NCI-H2171 (cell line): Measurements from ENCODE around the gene SPAG5.

Experiments
- DNase-seq: peaks from one replicate; lab custom pipeline; 2025; lab: John Stamatoyannopoulos, UW

Gene SPAG5

DNA sequence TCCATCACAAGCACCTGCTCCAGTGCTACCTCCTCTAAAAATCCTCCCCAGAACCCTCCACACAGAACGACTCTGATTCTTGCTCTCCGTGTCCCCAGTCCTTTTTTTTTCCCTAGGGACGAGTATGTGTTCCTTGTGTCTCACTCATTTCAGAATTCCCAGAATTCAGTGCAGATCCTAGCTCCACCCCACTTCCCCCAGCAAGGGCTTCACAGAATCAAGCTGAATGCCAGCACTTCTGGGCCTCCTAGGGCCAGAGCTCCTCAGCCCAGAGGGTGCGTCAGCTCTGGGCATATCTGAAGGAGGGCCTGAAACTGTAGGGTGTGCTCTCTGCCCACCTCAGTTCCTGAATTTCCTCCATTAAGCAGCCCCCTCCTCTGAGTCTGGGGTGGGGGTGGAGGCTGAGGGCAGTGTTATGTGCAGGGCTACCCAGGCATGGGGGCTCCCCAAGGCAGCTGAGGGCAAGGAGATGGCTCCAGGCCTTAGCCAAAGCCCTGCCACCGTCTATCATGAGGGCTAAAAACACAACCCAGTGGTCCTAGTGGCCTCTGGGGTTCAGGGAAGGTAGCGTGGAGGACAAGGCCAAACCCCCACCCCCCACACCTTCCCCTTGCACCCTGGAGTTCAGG lies 52.9 kb downstream of the SPAG5 start:
- no peak for DNase-seq

DNA sequence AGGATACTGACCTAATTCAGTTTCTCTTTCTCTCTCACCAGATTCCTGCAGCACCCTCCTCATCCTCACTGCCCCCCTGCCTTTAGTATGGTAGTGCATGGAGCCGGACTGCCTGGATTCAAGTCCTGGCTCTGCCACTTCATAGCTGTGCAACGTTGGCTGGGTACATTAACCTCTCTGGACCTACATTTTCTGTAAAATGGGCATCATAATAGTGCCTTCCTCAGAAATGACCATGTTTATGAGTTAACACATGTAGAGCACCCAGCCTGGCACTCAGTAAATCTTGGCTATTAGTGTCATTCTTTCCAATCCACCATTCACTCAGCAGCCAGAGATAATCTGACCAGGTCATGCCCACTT lies 53.7 kb downstream of the SPAG5 start:
- no peak for DNase-seq

GRCh38 chr17:28544402-28545140 lies 54.3 kb downstream of the SPAG5 start:
- DNase-seq = no peak

DNA sequence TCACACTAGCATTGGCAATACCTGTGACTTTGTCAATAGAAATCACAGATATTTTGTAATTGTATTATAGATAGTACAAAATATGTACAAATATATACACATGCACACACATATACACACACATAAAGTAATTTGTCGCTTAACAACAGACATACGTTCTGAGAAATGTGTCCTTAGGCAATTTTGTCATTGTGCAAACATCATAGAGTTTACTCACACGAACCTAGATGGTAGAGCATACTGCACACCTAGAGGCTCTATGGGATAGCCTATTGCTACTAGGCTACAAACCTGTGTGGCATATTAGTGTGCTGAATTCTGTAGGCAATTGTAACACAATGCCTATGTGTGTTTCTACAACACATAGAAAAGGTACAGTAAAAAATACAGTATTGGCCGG lies 57.4 kb downstream of the SPAG5 start:
- no peak for DNase-seq

GRCh38 chr17:28540231-28540630 lies 58.6 kb downstream of the SPAG5 start:
- DNase-seq = no peak

DNA sequence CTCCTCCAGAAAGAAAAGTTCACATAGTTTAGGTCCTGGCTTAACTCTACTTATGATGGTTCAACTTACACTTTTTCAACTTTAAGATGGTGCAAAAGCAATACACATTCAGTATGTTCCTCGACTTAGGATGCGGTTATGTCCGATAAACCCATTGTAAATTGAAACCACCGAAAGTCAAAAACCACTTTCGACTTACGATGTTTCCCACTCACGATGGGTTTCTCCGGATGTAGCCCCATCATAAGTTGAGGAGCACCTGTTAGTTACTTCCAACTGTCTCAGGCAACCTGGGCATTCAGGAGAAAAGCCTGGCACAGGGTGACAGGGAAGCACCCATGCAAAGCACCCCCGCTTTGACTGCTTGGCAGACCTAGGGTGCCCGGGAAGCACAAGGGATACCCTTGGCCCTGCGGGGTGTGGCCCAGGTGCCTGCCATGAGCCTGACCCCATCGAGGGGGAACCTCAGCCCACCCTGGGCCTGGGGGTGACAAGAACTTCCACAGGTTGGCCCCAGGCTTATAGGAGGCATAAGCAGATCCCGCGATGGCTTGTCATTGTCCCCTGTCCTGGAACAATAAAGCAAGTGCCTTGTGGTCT lies 60.4 kb downstream of the SPAG5 start:
- no peak for DNase-seq

- no peak for DNase-seq
These were observed 61.6 kb downstream of the SPAG5 start for GRCh38 chr17:28537219-28537610.

GRCh38 chr17:28536532-28537218 lies 62.1 kb downstream of the SPAG5 start:
- DNase-seq = no peak

GRCh38 chr17:28534740-28535375 lies 64.0 kb downstream of the SPAG5 start:
- no peak for DNase-seq

DNA sequence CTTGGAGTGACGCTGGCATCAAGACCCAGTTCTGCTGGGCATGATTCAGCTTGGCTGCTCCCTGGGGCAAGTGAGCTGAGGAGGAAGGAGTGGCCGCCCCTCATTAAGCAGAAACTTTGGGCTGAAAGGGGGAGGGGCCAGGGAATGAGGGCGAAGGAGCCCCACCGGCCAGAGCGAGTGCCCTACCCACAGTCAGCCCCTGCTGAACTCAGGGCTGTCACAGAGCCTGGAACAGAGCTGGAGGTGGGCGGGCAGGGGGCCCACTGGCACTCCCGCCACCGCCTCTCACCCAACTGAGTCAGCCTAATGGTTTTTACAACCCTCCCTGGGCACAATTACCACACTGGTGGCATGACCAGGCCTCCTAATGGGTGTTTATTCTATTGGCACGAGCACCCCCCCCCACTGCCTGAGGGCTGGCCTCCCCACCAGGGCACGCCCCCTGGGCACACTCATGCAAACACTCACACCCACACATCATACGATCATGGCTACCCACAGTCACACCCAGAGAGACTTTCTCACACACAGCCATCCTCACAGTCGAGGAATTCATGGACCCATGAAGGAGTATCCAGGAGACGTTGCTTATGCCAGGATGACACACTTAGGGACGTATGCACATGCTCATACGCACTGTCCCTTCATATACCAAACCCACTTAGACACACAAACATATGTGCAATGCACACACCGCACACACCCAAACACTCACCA lies 65.6 kb downstream of the SPAG5 start:
- DNase-seq = no peak

DNA sequence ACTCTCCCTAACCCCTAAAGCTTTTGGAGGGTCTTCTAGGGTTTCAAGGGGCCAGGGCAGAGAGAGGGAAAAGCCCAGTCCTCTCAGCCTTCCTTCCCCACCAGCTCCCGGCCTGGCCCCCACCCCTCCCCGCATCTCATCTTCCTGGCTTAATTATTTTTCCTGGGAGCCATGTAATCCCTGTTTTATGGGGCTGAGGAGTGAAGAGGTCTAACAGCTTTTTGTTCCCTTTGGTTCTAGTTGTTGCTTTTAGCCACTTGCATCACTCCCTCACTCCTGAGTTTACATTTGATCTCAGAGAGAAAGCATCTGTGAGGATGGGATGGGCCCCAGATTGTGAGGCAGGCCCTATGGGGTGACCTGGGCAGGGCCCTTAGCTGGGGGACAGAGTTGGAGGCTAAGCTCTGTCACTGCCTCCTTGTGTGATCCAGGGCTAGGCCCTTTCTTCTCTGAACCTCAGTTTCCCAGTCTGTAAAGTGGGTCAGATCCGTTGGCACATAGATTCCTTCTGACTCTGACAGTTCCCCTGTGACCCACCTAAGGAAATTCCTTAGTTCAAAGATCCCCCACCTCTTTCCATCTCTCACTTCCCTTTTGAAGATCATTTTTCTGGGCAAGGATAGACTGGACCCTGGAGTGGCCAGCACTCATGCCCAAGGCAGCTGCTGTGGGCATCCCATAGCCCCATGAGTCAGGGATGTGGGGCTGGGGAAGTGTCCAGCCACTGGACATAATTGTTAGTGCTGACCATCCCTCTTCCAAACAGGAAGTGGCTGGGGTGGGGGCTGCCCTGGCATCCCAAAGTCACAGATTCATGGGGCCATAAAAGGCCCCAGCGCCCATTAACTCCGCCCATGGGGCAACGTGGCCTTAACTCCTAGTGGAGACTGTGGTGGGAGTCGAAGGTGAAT lies 66.5 kb downstream of the SPAG5 start:
- no peak for DNase-seq

DNA sequence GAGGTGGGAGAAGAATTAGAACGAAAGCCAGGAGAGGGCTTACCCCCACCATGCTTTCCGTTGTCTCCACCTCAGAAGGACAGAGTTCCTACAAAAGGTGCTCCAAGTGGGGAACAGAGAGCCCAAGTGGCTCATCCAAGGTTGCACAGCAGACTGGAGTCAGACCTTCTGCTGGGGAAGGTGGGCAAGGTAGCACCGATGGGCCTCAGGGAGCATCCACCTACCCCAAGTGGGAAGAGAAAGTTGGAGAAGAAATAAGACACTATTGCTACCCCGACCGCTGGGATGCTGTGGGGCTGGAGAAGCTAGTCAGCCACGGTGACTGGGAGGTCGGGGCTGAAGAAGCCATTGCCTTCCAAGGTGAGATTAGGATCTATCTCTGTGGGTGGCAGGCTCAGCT lies 67.9 kb downstream of the SPAG5 start:
- DNase-seq = no peak

- no peak for DNase-seq
These were observed 68.6 kb downstream of the SPAG5 start for GRCh38 chr17:28530250-28530649.

DNA sequence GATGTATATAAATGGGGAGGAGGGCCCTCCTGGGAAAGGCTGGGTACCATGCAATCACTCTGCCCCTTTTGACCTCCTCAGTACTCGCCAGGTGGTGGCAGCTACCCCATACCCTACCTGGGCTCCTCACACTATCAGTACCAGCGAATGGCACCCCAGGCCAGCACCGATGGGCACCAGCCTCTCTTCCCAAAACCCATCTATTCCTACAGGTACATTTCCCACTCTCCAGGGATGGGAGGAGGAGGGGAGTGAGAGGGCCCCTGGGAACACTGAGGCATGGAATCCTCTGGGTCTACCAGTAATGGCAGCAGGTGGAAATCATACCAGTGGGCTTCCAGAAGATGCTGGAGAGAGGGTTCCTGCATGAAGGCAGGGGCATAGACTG lies 69.8 kb downstream of the SPAG5 start:
- no peak for DNase-seq

- DNase-seq = no peak
These were observed 70.4 kb downstream of the SPAG5 start for GRCh38 chr17:28528327-28529012.

- DNase-seq = no peak
These were observed 71.0 kb downstream of the SPAG5 start for GRCh38 chr17:28527859-28528258.
